HepG2 (cell line): ENCODE results near the gene ERC1. TPM values are rescaled to one million over a fixed set of nuclear protein-coding genes. Genes with fewer than 3 reads are reported as not detected.
A peak's percentile ranks its signal among the peaks of the same experiment; 100 is the strongest.
"Not testable (repeated sequence)": the region's sequence is repeated elsewhere in the genome, so short reads cannot be mapped to it uniquely, and the experiment has no call there.

Source experiments
- ATAC-seq: fragments of 200-7000 bp; cut with Tn5 transposase; 3 replicates; pipeline ENCODE4 v1.9.1; 2020; ENCODE audit warnings: mild to moderate bottlenecking, moderate library complexity
- BruUV-seq: library from RNA; stranded (reverse); fragments of 400-500 nt; replicated peaks from 2 replicates; lab custom pipeline; 2021; lab: Mats Ljungman, UMichigan
- CTCF ChIA-PET: fragments of 300-600 bp; formaldehyde crosslinking; extraction: SDS; loops from one replicate; lab custom pipeline; 2021; ENCODE audit warnings: low total read pairs, inconsistent platforms, low intra/inter-chr PET ratio; lab: Yijun Ruan, JAX
- POLR2A ChIA-PET: fragments of 350-600 bp; sonication (Branson Sonifier 250); formaldehyde crosslinking; loops from one replicate; lab custom pipeline; 2020; ENCODE audit warnings: antibody characterized with exemption, inconsistent platforms; lab: Yijun Ruan, JAX
- DNase-seq: peaks from one replicate; pipeline ENCODE4 v3.0.0-alpha.2; 2015; ENCODE audit warnings: low spot score
- FAIRE-seq: peaks from 3 replicates; lab custom pipeline; 2011; peaks lifted over from hg19 to GRCh38; lab: Jason Lieb, UNC
- H2AFZ ChIP-seq: one replicate; pipeline ENCODE4 v1.6.1; 2011; ENCODE audit warnings: low read length, inconsistent platforms
- H3K27ac ChIP-seq: fragments of 300-600 bp; 3 replicates; pipeline ENCODE4 v1.8.0; 2011; ENCODE audit warnings: mixed run types, mild to moderate bottlenecking, mixed read lengths, low read length, inconsistent platforms; ENCODE audit not compliant: insufficient read depth; ENCODE audit errors: extremely low read length
- H3K27me3 ChIP-seq, 2 experiments: fragments of 200-600 bp in 1 of 2; 2 replicates in 1 of 2; 3 replicates in 1 of 2; pipeline versions ENCODE4 v1.6.0 to v1.8.0; 2011; ENCODE audit warnings: low read length in 2 of 2, mild to moderate bottlenecking in 2 of 2, moderate library complexity in 2 of 2, inconsistent platforms in 1 of 2; ENCODE audit not compliant: insufficient read depth in 2 of 2, control insufficient read depth in 1 of 2
- H3K36me3 ChIP-seq, 2 experiments: fragments of 200-600 bp in 1 of 2; replicated peaks in 1 of 2; 2 replicates in 1 of 2; 3 replicates in 1 of 2; pipeline versions ENCODE4 v1.5.1 to v1.8.0; 2011; ENCODE audit warnings: low read length in 2 of 2, inconsistent platforms in 1 of 2; ENCODE audit not compliant: insufficient read depth in 2 of 2, control insufficient read depth in 1 of 2
- H3K4me1 ChIP-seq: 2 replicates; pipeline ENCODE4 v1.5.1; 2012; ENCODE audit warnings: low read length, inconsistent platforms; ENCODE audit not compliant: insufficient read depth
- H3K4me2 ChIP-seq: 2 replicates; pipeline ENCODE4 v1.6.0; 2011; ENCODE audit warnings: low read depth, low read length, inconsistent platforms
- H3K4me3 ChIP-seq, 3 experiments: fragments of 200-600 bp in 1 of 3; sonication (generic), shearing (Covaris generic) in 1 of 3; replicated peaks in 1 of 3; 2 replicates each; pipeline ENCODE4 v1.5.1; 2011 to 2016; ENCODE audit warnings: low read length in 3 of 3, inconsistent platforms in 2 of 3, low read depth in 2 of 3, mild to moderate bottlenecking in 2 of 3, control low read depth in 1 of 3, mixed read lengths in 1 of 3; ENCODE audit not compliant: insufficient read depth in 1 of 3
- H3K79me2 ChIP-seq: one replicate; pipeline ENCODE4 v1.6.1; 2011; ENCODE audit warnings: low read length, inconsistent platforms; ENCODE audit not compliant: insufficient read depth
- H3K9ac ChIP-seq: 2 replicates; pipeline ENCODE4 v1.6.0; 2011; ENCODE audit warnings: mild to moderate bottlenecking, low read depth, low read length, inconsistent platforms; ENCODE audit not compliant: insufficient read depth
- H3K9me3 ChIP-seq: 2 replicates; pipeline ENCODE4 v1.5.1; 2012; ENCODE audit warnings: mild to moderate bottlenecking, low read length
- H4K20me1 ChIP-seq: 2 replicates; pipeline ENCODE4 v1.6.0; 2011; ENCODE audit warnings: inconsistent platforms, mild to moderate bottlenecking, low read length, moderate library complexity; ENCODE audit not compliant: insufficient read depth
- CEBPB ChIP-seq: IDR thresholded peaks from 2 replicates; pipeline ENCODE4 v1.6.1; 2011; ENCODE audit warnings: low read depth, low read length, improper control_type of control experiment, borderline replicate concordance
- MIXL1 ChIP-seq: IDR thresholded peaks from 2 replicates; pipeline ENCODE4 v1.6.1; 2016
- POGZ ChIP-seq: sonication (generic); formaldehyde crosslinking; IDR thresholded peaks from 2 replicates; pipeline ENCODE4 v1.4.0; 2020; ENCODE audit warnings: mild to moderate bottlenecking, missing genetic modification reagents
- SAFB2 ChIP-seq: sonication (generic); formaldehyde crosslinking; IDR thresholded peaks from 2 replicates; pipeline ENCODE4 v1.5.1; 2020; ENCODE audit warnings: missing genetic modification reagents, low read depth, mild to moderate bottlenecking, borderline replicate concordance
- SATB2 ChIP-seq: sonication (generic); formaldehyde crosslinking; IDR thresholded peaks from 2 replicates; pipeline ENCODE4 v1.5.0; 2020; ENCODE audit warnings: missing genetic modification reagents
- SOX6 ChIP-seq, 2 experiments: fragments of 450-650 bp in 1 of 2; sonication (generic) in 1 of 2; formaldehyde crosslinking in 1 of 2; IDR thresholded peaks; 2 replicates each; pipeline versions ENCODE4 v1.4.0 to v1.6.1; 2017 to 2020; ENCODE audit warnings: antibody characterized with exemption in 1 of 2, mild to moderate bottlenecking in 1 of 2, missing genetic modification reagents in 1 of 2
- ZNF207 ChIP-seq: fragments of 450-650 bp; IDR thresholded peaks from 2 replicates; pipeline ENCODE4 v1.6.1; 2016; ENCODE audit warnings: antibody characterized with exemption, borderline replicate concordance
- ZNF354B ChIP-seq: sonication (generic); formaldehyde crosslinking; IDR thresholded peaks from 2 replicates; pipeline ENCODE4 v1.8.0; 2022; ENCODE audit warnings: mild to moderate bottlenecking, missing genetic modification reagents
- ZSCAN5A ChIP-seq: sonication (generic); formaldehyde crosslinking; IDR thresholded peaks from 2 replicates; pipeline ENCODE4 v1.8.0; 2022; ENCODE audit warnings: mild to moderate bottlenecking, missing genetic modification reagents, borderline replicate concordance
- WGBS: methylation state at CpG from one replicate; pipeline ENCODE4 v1.1.6; 2017; ENCODE audit warnings: low lambda C conversion rate; 5-methylcytosine and 5-hydroxymethylcytosine counted together
- in situ Hi-C: cut with HindIII; loops from 2 replicates; pipeline ENCODE4 v1.10.0; 2017; ENCODE audit warnings: low pct_unique_long_range_greater_than_20kb; ENCODE audit not compliant: extremely low pct_ligation_motif_present
- intact Hi-C: fragments of 100-400 bp; cut with micrococcal nuclease; formaldehyde crosslinking; loops from one replicate; pipeline ENCODE4 v1.10.0; 2022; ENCODE audit not compliant: unreplicated experiment
- polyA plus RNA-seq, 8 experiments: library from polyadenylated mRNA; depleted of rRNA in 3 of 8; stranded (reverse) in 7 of 8; unstranded in 1 of 8; fragments of >200 nt; fragmentation: Illumina TruSeq in 4 of 8; extraction: Trizol in 4 of 8; gene quantifications; 2 replicates each; pipeline versions ENCODE4 v1.2.1 to v1.2.3, GENCODE V29; 2011 to 2016; ENCODE audit warnings: low read depth in 4 of 8, missing spikeins in 1 of 8, mixed read lengths in 1 of 8; ENCODE audit not compliant: insufficient read depth in 1 of 8
- total RNA-seq, 5 experiments: library from RNA; depleted of rRNA; stranded (reverse); fragments of >200 nt; fragmentation: Illumina TruSeq; extraction: Trizol; gene quantifications; 2 replicates each; pipeline ENCODE4 v1.2.3, GENCODE V29; 2016; ENCODE audit warnings: low read depth in 1 of 5

Gene ERC1
- total and polyA plus RNA-seq, 2 of the 13 experiments (the other 11 are each of a cell fraction or from before 2014, with no cell fraction given): 6.1 to 12.4 TPM

- FAIRE-seq, H3K27ac ChIP-seq, in situ Hi-C loops, H3K79me2 ChIP-seq, BruUV-seq, H3K9ac ChIP-seq, H4K20me1 ChIP-seq, POLR2A ChIA-PET, H3K27me3 ChIP-seq, CTCF ChIA-PET, DNase-seq, H3K4me1 ChIP-seq, H3K4me3 ChIP-seq, H2AFZ ChIP-seq, intact Hi-C loops, H3K36me3 ChIP-seq, H3K4me2 ChIP-seq, ATAC-seq: not testable (repeated sequence)
- WGBS: 100% methylated on average over 5 of the region's 5 CpGs
- TF ChIP-seq POGZ (CRISPR knock-in tag): peak; percentile 43; the same call in 1 of the 2 replicates
- TF ChIP-seq ZSCAN5A (CRISPR knock-in tag): peak; percentile 80; the same call in 1 of the 2 replicates
- H3K9me3 ChIP-seq: peaks cover 11% of the 10 kb centered on the region; the same call in 1 of the 2 replicates
Observed at GRCh38 chr12:1198854-1199253, 207.8 kb downstream of the ERC1 start.

- intact Hi-C loops (no loop called here), in situ Hi-C loops (no loop called here)
- ChIA-PET CTCF (no interaction called here), POLR2A (no interaction called here)
- FAIRE-seq: no peak
- no TSS peak for BruUV-seq
- DNase-seq: no peak
- Histone ChIP-seq H2AFZ (no peak overlapping the region), H3K9ac (no peak overlapping the region), H4K20me1 (no peaks in the 10 kb centered on the region), H3K79me2 (no peaks in the 10 kb centered on the region), H3K4me1 (no peaks in the 10 kb centered on the region), H3K9me3 (peaks cover 11% of the 10 kb centered on the region; the same call in 1 of the 2 replicates), H3K4me2 (no peak overlapping the region), H3K4me3 (no peak overlapping the region), H3K27ac (no peak overlapping the region), H3K27me3 (no peaks in the 10 kb centered on the region), H3K36me3 (peaks cover 2 to 9% of the 10 kb centered on the region in 2 experiments; a peak in 4 of 5 replicates)
- ATAC-seq: no peak
- TF ChIP-seq SOX6 (IDR thresholded peaks at IDR 0.05) (no peak), SOX6 (CRISPR knock-in tag; IDR thresholded peaks at IDR 0.05) (no peak), MIXL1 (no peak), ZNF207 (no peak), SAFB2 (no peak), SATB2 (CRISPR knock-in tag) (no peak), ZNF354B (CRISPR knock-in tag) (no peak), CEBPB (no peak)
Observed at GRCh38 chr12:1199700-1200099, 208.7 kb downstream of the ERC1 start.
